Neural progenitor cell (in vitro differentiated cells): ENCODE results near the gene TMEFF2. TPM values are rescaled to one million over a fixed set of nuclear protein-coding genes. Genes with fewer than 3 reads are reported as not detected.
"Not testable (repeated sequence)": the region's sequence is repeated elsewhere in the genome, so short reads cannot be mapped to it uniquely, and the experiment has no call there.

ENCODE experiments used
- DNase-seq: peaks from one replicate; pipeline ENCODE4 v3.0.0-alpha.2; 2016; ENCODE audit warnings: low spot score
- H2AFZ ChIP-seq: fragments of 200-600 bp; sonication (generic); replicated peaks from 2 replicates; pipeline ENCODE4 v1.6.1; 2016; ENCODE audit warnings: antibody characterized with exemption
- H3F3A ChIP-seq: fragments of 200-600 bp; sonication (generic); 2 replicates; pipeline ENCODE4 v1.6.1; 2016; ENCODE audit warnings: antibody characterized with exemption, low read depth
- H3K27ac ChIP-seq: fragments of 200-600 bp; sonication (generic); 2 replicates; pipeline ENCODE4 v1.5.1; 2016; ENCODE audit warnings: mild to moderate bottlenecking
- H3K27me3 ChIP-seq: fragments of 200-600 bp; sonication (generic); 2 replicates; pipeline ENCODE4 v1.6.1; 2016; ENCODE audit warnings: mild to moderate bottlenecking, moderate library complexity
- H3K36me3 ChIP-seq: fragments of 200-600 bp; sonication (generic); 2 replicates; pipeline ENCODE4 v1.5.1; 2016
- H3K4me1 ChIP-seq: fragments of 200-600 bp; sonication (generic); 2 replicates; pipeline ENCODE4 v1.6.1; 2016; ENCODE audit warnings: mixed run types
- H3K4me2 ChIP-seq: fragments of 200-600 bp; sonication (generic); 2 replicates; pipeline ENCODE4 v1.6.1; 2016
- H3K4me3 ChIP-seq: fragments of 200-600 bp; sonication (generic); 2 replicates; pipeline ENCODE4 v1.5.1; 2016
- H3K79me2 ChIP-seq: fragments of 200-600 bp; sonication (generic); 2 replicates; pipeline ENCODE4 v1.6.1; 2016; ENCODE audit warnings: low read depth
- H3K9ac ChIP-seq: fragments of 200-600 bp; sonication (generic); 2 replicates; pipeline ENCODE4 v1.6.1; 2016
- H3K9me3 ChIP-seq: fragments of 200-600 bp; sonication (generic); 2 replicates; pipeline ENCODE4 v1.5.1; 2016; ENCODE audit warnings: low read depth
- H4K20me1 ChIP-seq: fragments of 200-600 bp; sonication (generic); 2 replicates; pipeline ENCODE4 v1.6.1; 2016; ENCODE audit warnings: low read depth
- H3K27ac Mint-ChIP-seq: 3 replicates; pipeline ENCODE4 v1.8.0; 2021; ENCODE audit warnings: mixed read lengths
- H3K27me3 Mint-ChIP-seq: 2 replicates; pipeline ENCODE4 v1.8.0; 2022; ENCODE audit warnings: low read depth, mild to moderate bottlenecking, inconsistent platforms, moderate library complexity, mixed read lengths; ENCODE audit not compliant: insufficient read depth
- H3K36me3 Mint-ChIP-seq: 3 replicates; pipeline ENCODE4 v1.8.0; 2021; ENCODE audit warnings: mixed read lengths
- H3K4me1 Mint-ChIP-seq: 3 replicates; pipeline ENCODE4 v1.8.0; 2021; ENCODE audit warnings: mixed read lengths
- H3K4me3 Mint-ChIP-seq: 3 replicates; pipeline ENCODE4 v1.8.0; 2021; ENCODE audit warnings: mild to moderate bottlenecking, moderate library complexity, mixed read lengths
- H3K9me3 Mint-ChIP-seq: 3 replicates; pipeline ENCODE4 v1.8.0; 2020; ENCODE audit warnings: mixed read lengths
- EZH2 ChIP-seq: fragments of 200-600 bp; sonication (generic); IDR thresholded peaks from 2 replicates; pipeline ENCODE4 v1.6.1; 2017; ENCODE audit warnings: antibody characterized with exemption, mild to moderate bottlenecking, moderate library complexity
- EZH2phosphoT487 ChIP-seq: fragments of 200-600 bp; sonication (generic); IDR thresholded peaks from 2 replicates; pipeline ENCODE4 v1.6.1; 2017; ENCODE audit warnings: antibody characterized with exemption
- total RNA-seq: library from RNA; depleted of rRNA; stranded (reverse); fragments of >200 nt; gene quantifications from 2 replicates; pipeline ENCODE4 v1.2.3, GENCODE V29; 2015; ENCODE audit warnings: low replicate concordance
- TF ChIP-seq, protein P1 (sequence below): fragments of 200-600 bp; sonication (generic); IDR thresholded peaks from 2 replicates; pipeline ENCODE4 v1.5.1; 2017; ENCODE audit warnings: antibody characterized with exemption, mild to moderate bottlenecking

The TMEFF2 gene
- total RNA-seq, 1 donor from 2014 or later = 1.7 TPM

- Mint-ChIP-seq H3K27me3 (no peaks in the 10 kb centered on the region), H3K4me1 (no peaks in the 10 kb centered on the region), H3K36me3 (peaks cover 5% of the 10 kb centered on the region), H3K9me3 (peaks cover 2% of the 10 kb centered on the region), H3K27ac (no peak overlapping the region), H3K4me3 (no peak overlapping the region)
- TF ChIP-seq, protein P1, sequence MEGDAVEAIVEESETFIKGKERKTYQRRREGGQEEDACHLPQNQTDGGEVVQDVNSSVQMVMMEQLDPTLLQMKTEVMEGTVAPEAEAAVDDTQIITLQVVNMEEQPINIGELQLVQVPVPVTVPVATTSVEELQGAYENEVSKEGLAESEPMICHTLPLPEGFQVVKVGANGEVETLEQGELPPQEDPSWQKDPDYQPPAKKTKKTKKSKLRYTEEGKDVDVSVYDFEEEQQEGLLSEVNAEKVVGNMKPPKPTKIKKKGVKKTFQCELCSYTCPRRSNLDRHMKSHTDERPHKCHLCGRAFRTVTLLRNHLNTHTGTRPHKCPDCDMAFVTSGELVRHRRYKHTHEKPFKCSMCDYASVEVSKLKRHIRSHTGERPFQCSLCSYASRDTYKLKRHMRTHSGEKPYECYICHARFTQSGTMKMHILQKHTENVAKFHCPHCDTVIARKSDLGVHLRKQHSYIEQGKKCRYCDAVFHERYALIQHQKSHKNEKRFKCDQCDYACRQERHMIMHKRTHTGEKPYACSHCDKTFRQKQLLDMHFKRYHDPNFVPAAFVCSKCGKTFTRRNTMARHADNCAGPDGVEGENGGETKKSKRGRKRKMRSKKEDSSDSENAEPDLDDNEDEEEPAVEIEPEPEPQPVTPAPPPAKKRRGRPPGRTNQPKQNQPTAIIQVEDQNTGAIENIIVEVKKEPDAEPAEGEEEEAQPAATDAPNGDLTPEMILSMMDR = no peak
- no peak for TF ChIP-seq EZH2
- no peak for TF ChIP-seq EZH2phosphoT487
- DNase-seq = no peak
- no peaks in the 10 kb centered on the region for H3K79me2 ChIP-seq
- H3K9me3 ChIP-seq = no peaks in the 10 kb centered on the region
- no peak overlapping the region for H2AFZ ChIP-seq
- H3K27me3 ChIP-seq = no peaks in the 10 kb centered on the region
- H3K27ac ChIP-seq = no peak overlapping the region
- H3K9ac ChIP-seq = no peak overlapping the region
- no peak overlapping the region for H3K4me2 ChIP-seq
- H3K36me3 ChIP-seq = no peaks in the 10 kb centered on the region
- no peaks in the 10 kb centered on the region for H3K4me1 ChIP-seq
- no peaks in the 10 kb centered on the region for H3F3A ChIP-seq
- H4K20me1 ChIP-seq = no peaks in the 10 kb centered on the region
- H3K4me3 ChIP-seq = no peak overlapping the region
These were observed 77.0 kb downstream of the TMEFF2 start for GRCh38 chr2:192117705-192118104.

DNA sequence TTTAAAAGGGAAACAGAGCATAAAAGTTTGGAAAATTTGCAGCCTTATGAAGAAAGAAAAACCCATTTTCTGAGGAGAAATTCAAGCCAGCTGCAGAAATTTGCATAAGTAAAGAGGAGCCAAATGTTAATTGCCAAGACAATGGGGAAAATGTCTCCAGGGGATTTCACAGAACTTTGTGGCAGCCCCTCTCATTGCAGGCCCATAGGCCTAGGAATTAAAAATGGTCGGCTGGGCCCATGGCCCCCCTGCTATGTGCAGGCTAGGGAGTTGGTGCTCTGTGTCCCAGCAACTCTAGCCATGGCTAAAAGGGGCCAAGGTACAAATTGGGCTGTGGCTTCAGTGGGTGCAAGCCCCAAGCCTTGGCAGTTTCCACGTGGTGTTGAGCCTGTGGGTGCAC, 83.2 kb downstream of the TMEFF2 start:
- H3K9me3 ChIP-seq, H3K4me1 ChIP-seq, H3K9ac ChIP-seq, H3K9me3 Mint-ChIP-seq, H3K4me3 Mint-ChIP-seq, H3K4me2 ChIP-seq, H3K27ac Mint-ChIP-seq, H3F3A ChIP-seq, H3K36me3 ChIP-seq, H3K4me3 ChIP-seq, H2AFZ ChIP-seq, H3K27ac ChIP-seq, DNase-seq, H3K4me1 Mint-ChIP-seq, H3K27me3 ChIP-seq, H3K27me3 Mint-ChIP-seq, H3K79me2 ChIP-seq, H4K20me1 ChIP-seq, H3K36me3 Mint-ChIP-seq: not testable (repeated sequence)

GRCh38 chr2:192099742-192100141, 95.0 kb downstream of the TMEFF2 start:
- H3K27me3 Mint-ChIP-seq = no peaks in the 10 kb centered on the region
- no peaks in the 10 kb centered on the region for H3K36me3 Mint-ChIP-seq
- H3K9me3 Mint-ChIP-seq = no peaks in the 10 kb centered on the region
- no peaks in the 10 kb centered on the region for H3K36me3 ChIP-seq
- H3K4me2 ChIP-seq = no peak overlapping the region
- no peak overlapping the region for H2AFZ ChIP-seq
- no peaks in the 10 kb centered on the region for H3K9me3 ChIP-seq
- no peak overlapping the region for H3K27ac Mint-ChIP-seq
- no peaks in the 10 kb centered on the region for H3K79me2 ChIP-seq
- peaks cover 4% of the 10 kb centered on the region for H3K4me1 Mint-ChIP-seq
- H3K4me3 ChIP-seq = no peak overlapping the region
- no peaks in the 10 kb centered on the region for H4K20me1 ChIP-seq
- H3K9ac ChIP-seq = no peak overlapping the region
- no peak overlapping the region for H3K4me3 Mint-ChIP-seq
- no peaks in the 10 kb centered on the region for H3K27me3 ChIP-seq
- H3K4me1 ChIP-seq = no peaks in the 10 kb centered on the region
- no peak for DNase-seq
- no peaks in the 10 kb centered on the region for H3F3A ChIP-seq
- H3K27ac ChIP-seq = no peak overlapping the region
- TF ChIP-seq, protein P1 = no peak
- TF ChIP-seq EZH2phosphoT487 = no peak

- Histone ChIP-seq H3K4me3 (no peak overlapping the region), H3K27ac (no peak overlapping the region), H3K36me3 (no peaks in the 10 kb centered on the region), H3K4me2 (no peak overlapping the region), H3K4me1 (no peaks in the 10 kb centered on the region), H3F3A (no peaks in the 10 kb centered on the region), H3K27me3 (no peaks in the 10 kb centered on the region), H2AFZ (no peak overlapping the region), H3K9ac (no peak overlapping the region), H3K9me3 (no peaks in the 10 kb centered on the region), H4K20me1 (no peaks in the 10 kb centered on the region), H3K79me2 (no peaks in the 10 kb centered on the region)
- Mint-ChIP-seq H3K36me3 (no peaks in the 10 kb centered on the region), H3K27me3 (no peaks in the 10 kb centered on the region), H3K4me1 (peaks cover 4% of the 10 kb centered on the region), H3K4me3 (no peak overlapping the region), H3K27ac (no peak overlapping the region), H3K9me3 (no peaks in the 10 kb centered on the region)
- TF ChIP-seq, protein P1 = no peak
- no peak for TF ChIP-seq EZH2phosphoT487
- no peak for TF ChIP-seq EZH2
- no peak for DNase-seq
These were observed 95.8 kb downstream of the TMEFF2 start for GRCh38 chr2:192098814-192099491.
